ENCODE data around the gene TEX22.

- TF ChIP-seq ARNTL (CRISPR knock-in tag; IDR thresholded peaks at IDR 0.05; ENCODE audit: borderline replicate concordance, low read depth) (no peak), TCF4 (CRISPR knock-in tag; IDR thresholded peaks at IDR 0.05; ENCODE audit: borderline replicate concordance) (no peak), TOX (CRISPR knock-in tag; IDR thresholded peaks at IDR 0.05; ENCODE audit: borderline replicate concordance) (no peak), ZFP3 (CRISPR knock-in tag; IDR thresholded peaks at IDR 0.05) (no peak)
Observed at GRCh38 chr14:105426416-105427130, 28.2 kb downstream of the TEX22 start.
